Natural killer cell (primary cell): ENCODE data around the gene CCDC88C. TPM values are rescaled to one million over a fixed set of nuclear protein-coding genes. Genes with fewer than 3 reads are reported as not detected.

Experiments used
- ATAC-seq, 3 donors: fragments of 150-1000 bp in 2 of 3; fragments of 200-7000 bp in 1 of 3; cut with Tn5 transposase; 1 replicate in 1 of 3; 2 replicates in 2 of 3; pipeline ENCODE4 v1.10.0; 2021; ENCODE audit warnings: mild to moderate bottlenecking in 2 of 3, moderate library complexity in 2 of 3
- DNase-seq, 2 donors: peaks; one replicate each; pipeline versions ENCODE4 v3.0.0 to v3.0.0-alpha.2; 2013 to 2021; ENCODE audit warnings: mixed read lengths in 1 of 2
- H3K27ac ChIP-seq: one replicate; pipeline ENCODE4 v1.5.1; 2013; ENCODE audit warnings: mild to moderate bottlenecking, low read length
- H3K27me3 ChIP-seq: one replicate; pipeline ENCODE4 v1.6.1; 2013; ENCODE audit warnings: low read length; ENCODE audit not compliant: control insufficient read depth, insufficient read depth
- H3K36me3 ChIP-seq: one replicate; pipeline ENCODE4 v1.6.1; 2013; ENCODE audit warnings: low read length; ENCODE audit not compliant: control insufficient read depth, insufficient read depth
- H3K4me1 ChIP-seq: one replicate; pipeline ENCODE4 v1.6.1; 2013; ENCODE audit warnings: low read length; ENCODE audit not compliant: control insufficient read depth, insufficient read depth
- H3K4me3 ChIP-seq: one replicate; pipeline ENCODE4 v1.5.1; 2013; ENCODE audit warnings: low read length
- H3K9me3 ChIP-seq: one replicate; pipeline ENCODE4 v1.6.1; 2013; ENCODE audit warnings: low read length; ENCODE audit not compliant: control insufficient read depth, insufficient read depth
- H3K27ac Mint-ChIP-seq, 2 donors: one replicate each; pipeline ENCODE4 v1.8.0; 2022; ENCODE audit warnings: mild to moderate bottlenecking in 2 of 2, mixed read lengths in 2 of 2, moderate library complexity in 1 of 2
- H3K27me3 Mint-ChIP-seq, 2 donors: one replicate each; pipeline ENCODE4 v1.8.0; 2022; ENCODE audit warnings: low read depth in 2 of 2, mixed read lengths in 2 of 2
- H3K36me3 Mint-ChIP-seq: one replicate; pipeline ENCODE4 v1.8.0; 2022; ENCODE audit warnings: mixed read lengths
- H3K4me1 Mint-ChIP-seq, 2 donors: one replicate each; pipeline ENCODE4 v1.8.0; 2022; ENCODE audit warnings: mixed read lengths in 2 of 2
- H3K4me3 Mint-ChIP-seq: one replicate; pipeline ENCODE4 v1.8.0; 2022; ENCODE audit warnings: mild to moderate bottlenecking, moderate library complexity, mixed read lengths
- H3K9me3 Mint-ChIP-seq, 2 donors: one replicate each; pipeline ENCODE4 v1.8.0; 2022; ENCODE audit warnings: mixed read lengths in 2 of 2
- WGBS: methylation state at CpG from one replicate; pipeline ENCODE4 v1.1.7; 2013; ENCODE audit warnings: missing lambda C conversion rate; ENCODE audit not compliant: insufficient coverage; 5-methylcytosine and 5-hydroxymethylcytosine counted together
- intact Hi-C: fragments of 100-400 bp; cut with micrococcal nuclease; formaldehyde crosslinking; loops from one replicate; pipeline ENCODE4 v1.14.2; 2022
- total RNA-seq, 4 donors: library from RNA; stranded (reverse); fragments of 120-200 nt in 1 of 4; gene quantifications; one replicate each; pipeline versions ENCODE4 v1.2.3 to v1.2.4, GENCODE V29; 2013 to 2022
- TF ChIP-seq, protein P1 (sequence below): fragments of 200-600 bp; IDR thresholded peaks from one replicate; pipeline ENCODE4 v1.8.0; 2022; ENCODE audit warnings: antibody characterized with exemption

Gene CCDC88C
- total RNA-seq, 3 donors from 2014 or later (not counting 1 experiment from before 2014, with no cell fraction given), result 432 to 516 (median 438) TPM

DNA sequence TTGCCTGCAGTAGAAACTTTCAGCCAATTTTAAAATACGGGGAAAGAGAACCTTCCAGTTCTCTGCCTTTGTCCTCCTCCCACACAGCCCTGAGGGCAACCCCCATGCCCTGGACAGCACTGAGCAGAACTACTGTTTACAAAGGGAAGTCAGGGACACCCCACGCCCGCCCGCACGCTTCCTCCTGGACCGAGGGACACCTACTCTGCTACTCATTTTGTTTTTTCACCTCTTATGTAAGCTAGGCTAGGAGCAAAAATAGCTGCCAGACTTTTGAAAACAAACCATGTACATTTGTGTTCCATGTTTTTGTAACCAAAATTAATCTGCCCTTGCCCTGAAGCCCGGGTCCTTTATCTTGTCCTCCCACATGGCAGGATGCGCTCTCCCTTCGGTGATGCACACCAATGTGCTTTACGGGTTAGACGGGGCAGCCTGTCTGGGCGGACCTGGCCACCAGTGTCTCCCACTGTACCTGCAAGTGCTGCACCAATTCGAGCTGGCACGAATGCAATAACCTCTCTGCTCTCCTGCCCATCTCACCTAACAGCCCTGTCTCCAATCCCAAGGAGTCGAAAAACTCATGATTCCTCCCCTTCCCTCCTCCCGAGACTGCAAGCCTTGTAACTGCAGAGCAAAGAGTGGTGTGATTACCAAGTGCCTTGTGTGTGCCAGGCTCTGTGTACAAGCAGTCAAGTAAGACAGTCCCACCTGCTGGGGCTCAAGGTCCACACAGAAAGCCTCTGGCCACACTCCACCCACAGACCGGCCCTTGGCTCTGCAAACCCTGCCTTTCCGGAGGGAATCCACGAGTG is 85.2 kb downstream of the CCDC88C start:
- H3K36me3 Mint-ChIP-seq, result peaks cover 8% of the 10 kb centered on the region
- H3K36me3 ChIP-seq, result peaks cover 81% of the 10 kb centered on the region

DNA sequence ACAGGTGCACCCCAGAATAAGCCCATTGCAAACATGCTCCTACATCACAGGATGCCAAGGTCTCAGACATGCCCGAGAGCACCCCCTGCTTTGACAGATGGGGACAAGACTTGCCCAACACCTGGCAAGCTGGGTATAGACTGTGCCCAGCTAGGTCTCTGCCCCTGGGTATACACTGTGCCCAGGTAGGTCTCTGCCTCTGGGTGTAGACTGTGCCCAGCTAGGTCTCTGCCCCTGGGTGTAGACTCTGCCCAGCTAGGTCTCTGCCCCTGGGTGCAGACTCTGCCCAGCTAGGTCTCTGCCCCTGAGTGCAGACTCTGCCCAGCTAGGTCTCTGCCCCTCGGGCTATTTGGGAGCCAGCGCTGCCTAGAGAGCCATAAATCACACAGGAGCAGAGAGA is 85.9 kb downstream of the CCDC88C start:
- H3K4me1 ChIP-seq, result peaks cover 57% of the 10 kb centered on the region
- Mint-ChIP-seq H3K4me1 (peaks cover 68 to 70% of the 10 kb centered on the region in 2 donors), H3K27me3 (no peaks in the 10 kb centered on the region), H3K4me3 (no peak overlapping the region), H3K36me3 (peaks cover 8% of the 10 kb centered on the region), H3K27ac (peak overlapping the region; percentile 100), H3K9me3 (no peaks in the 10 kb centered on the region)
- no peak overlapping the region for H3K4me3 ChIP-seq
- 58% methylated on average over 3 of the region's 3 CpGs for WGBS
- H3K27me3 ChIP-seq, result no peaks in the 10 kb centered on the region
- no peaks in the 10 kb centered on the region for H3K9me3 ChIP-seq
- TF ChIP-seq, protein P1, sequence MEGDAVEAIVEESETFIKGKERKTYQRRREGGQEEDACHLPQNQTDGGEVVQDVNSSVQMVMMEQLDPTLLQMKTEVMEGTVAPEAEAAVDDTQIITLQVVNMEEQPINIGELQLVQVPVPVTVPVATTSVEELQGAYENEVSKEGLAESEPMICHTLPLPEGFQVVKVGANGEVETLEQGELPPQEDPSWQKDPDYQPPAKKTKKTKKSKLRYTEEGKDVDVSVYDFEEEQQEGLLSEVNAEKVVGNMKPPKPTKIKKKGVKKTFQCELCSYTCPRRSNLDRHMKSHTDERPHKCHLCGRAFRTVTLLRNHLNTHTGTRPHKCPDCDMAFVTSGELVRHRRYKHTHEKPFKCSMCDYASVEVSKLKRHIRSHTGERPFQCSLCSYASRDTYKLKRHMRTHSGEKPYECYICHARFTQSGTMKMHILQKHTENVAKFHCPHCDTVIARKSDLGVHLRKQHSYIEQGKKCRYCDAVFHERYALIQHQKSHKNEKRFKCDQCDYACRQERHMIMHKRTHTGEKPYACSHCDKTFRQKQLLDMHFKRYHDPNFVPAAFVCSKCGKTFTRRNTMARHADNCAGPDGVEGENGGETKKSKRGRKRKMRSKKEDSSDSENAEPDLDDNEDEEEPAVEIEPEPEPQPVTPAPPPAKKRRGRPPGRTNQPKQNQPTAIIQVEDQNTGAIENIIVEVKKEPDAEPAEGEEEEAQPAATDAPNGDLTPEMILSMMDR, result no peak
- H3K36me3 ChIP-seq, result peaks cover 80% of the 10 kb centered on the region
- peak overlapping the region; percentile 14 for H3K27ac ChIP-seq
- DNase-seq (peak in 1 of 2 donors; percentile 35), ATAC-seq (peak in 1 of 3 donors; percentile 16)
- intact Hi-C loops, result no loop called here

More for the DNA sequence above, 85.2 kb downstream of the CCDC88C start:
- no peak overlapping the region for H3K4me3 ChIP-seq
- H3K4me1 Mint-ChIP-seq, result peaks cover 62 to 64% of the 10 kb centered on the region in 2 donors
- no peaks in the 10 kb centered on the region for H3K27me3 ChIP-seq
- peak overlapping the region; percentile 14 for H3K27ac ChIP-seq
- no peaks in the 10 kb centered on the region for H3K9me3 ChIP-seq
- H3K4me3 Mint-ChIP-seq, result peak overlapping the region; percentile 21
- TF ChIP-seq, protein P1, result no peak
- 74% methylated on average over 19 of the region's 19 CpGs for WGBS
- H3K27me3 Mint-ChIP-seq, result no peaks in the 10 kb centered on the region
- H3K9me3 Mint-ChIP-seq, result no peaks in the 10 kb centered on the region
- peak overlapping the region; percentile 100 for H3K27ac Mint-ChIP-seq
- peaks cover 51% of the 10 kb centered on the region for H3K4me1 ChIP-seq
- no peak for DNase-seq
- intact Hi-C loops, result no loop called here
- peak in 1 of 3 donors; percentile 49 for ATAC-seq

DNA sequence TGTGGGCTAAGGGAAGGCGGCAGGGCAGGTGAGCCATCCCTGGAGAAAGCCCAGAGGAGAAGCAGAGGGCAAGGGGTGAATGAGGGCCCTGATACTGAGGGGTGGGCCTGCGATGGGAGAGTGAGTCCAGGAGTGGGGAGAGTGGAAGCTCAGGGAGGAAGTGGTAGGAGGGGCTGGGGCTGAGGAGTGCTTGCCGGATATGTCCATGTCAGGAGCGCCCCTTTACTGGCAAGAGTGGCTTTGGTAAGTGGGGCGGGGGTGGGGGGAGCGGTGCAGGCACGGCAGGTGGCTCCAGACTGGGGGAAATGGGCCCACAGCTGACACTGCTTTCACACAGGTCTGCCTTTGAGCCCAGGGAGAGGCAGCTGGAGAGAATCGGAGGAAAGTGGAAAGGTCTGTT is 86.8 kb downstream of the CCDC88C start:
- H3K4me1 Mint-ChIP-seq, result peaks cover 74 to 78% of the 10 kb centered on the region in 2 donors
- H3K27ac Mint-ChIP-seq, result peak overlapping the region; percentile 100
- TF ChIP-seq, protein P1, result no peak
- Histone ChIP-seq H3K4me3 (no peak overlapping the region), H3K36me3 (peaks cover 81% of the 10 kb centered on the region), H3K27me3 (no peaks in the 10 kb centered on the region), H3K27ac (peak overlapping the region; percentile 14), H3K4me1 (peaks cover 62% of the 10 kb centered on the region), H3K9me3 (no peaks in the 10 kb centered on the region)
- peak in 1 of 2 donors; percentile 66 for DNase-seq
- H3K36me3 Mint-ChIP-seq, result peaks cover 6% of the 10 kb centered on the region
- 32% methylated on average over 8 of the region's 8 CpGs for WGBS
- ATAC-seq, result peak; percentile 57 to 79 (median 60)
- no peaks in the 10 kb centered on the region for H3K9me3 Mint-ChIP-seq
- H3K27me3 Mint-ChIP-seq, result no peaks in the 10 kb centered on the region
- peak overlapping the region; percentile 55 for H3K4me3 Mint-ChIP-seq
- intact Hi-C loops, result no loop called here
